ENCODE measurements around the gene GARIN5A.

Gene GARIN5A

GRCh38 chr19:50507376-50507775 lies 30.7 kb upstream of the GARIN5A start:
- DNase-seq: no peak

- no peak for DNase-seq
Observed at GRCh38 chr19:50506700-50507099, 30.1 kb upstream of the GARIN5A start.

- no peak for DNase-seq
Observed at GRCh38 chr19:50505856-50506611, 29.4 kb upstream of the GARIN5A start.

- no peak for DNase-seq
Observed at GRCh38 chr19:50501568-50502475, 25.2 kb upstream of the GARIN5A start.

GRCh38 chr19:50501186-50501567 lies 24.5 kb upstream of the GARIN5A start:
- no peak for DNase-seq

- no peak for DNase-seq
Observed at GRCh38 chr19:50500753-50501151, 24.1 kb upstream of the GARIN5A start.

- DNase-seq: no peak
Observed at GRCh38 chr19:50500060-50500752, 23.6 kb upstream of the GARIN5A start.

- DNase-seq: no peak
Observed at GRCh38 chr19:50498219-50499056, 21.8 kb upstream of the GARIN5A start.

GRCh38 chr19:50497022-50497405 lies 20.4 kb upstream of the GARIN5A start:
- DNase-seq: no peak

GRCh38 chr19:50496189-50497021 lies 19.8 kb upstream of the GARIN5A start:
- DNase-seq: no peak

- DNase-seq: no peak
Observed at GRCh38 chr19:50495020-50495531, 18.4 kb upstream of the GARIN5A start.

GRCh38 chr19:50494186-50495019 lies 17.8 kb upstream of the GARIN5A start:
- no peak for DNase-seq

GRCh38 chr19:50493171-50493570 lies 16.5 kb upstream of the GARIN5A start:
- no peak for DNase-seq

- DNase-seq: peak; percentile 25 to 28
Observed at GRCh38 chr19:50492303-50493052, 15.8 kb upstream of the GARIN5A start.

GRCh38 chr19:50490991-50491472 lies 14.4 kb upstream of the GARIN5A start:
- no peak for DNase-seq

- no peak for DNase-seq
Observed at GRCh38 chr19:50490411-50490811, 13.8 kb upstream of the GARIN5A start.

- DNase-seq: no peak
Observed at GRCh38 chr19:50489461-50490011, 12.9 kb upstream of the GARIN5A start.

GRCh38 chr19:50488389-50489194 lies 11.9 kb upstream of the GARIN5A start:
- no peak for DNase-seq

Measured in CD4-positive, alpha-beta T cell treated with Interleukin-1 beta for 1 hour (primary cell).